CD4-positive, CD25-positive, alpha-beta regulatory T cell (primary cell): ENCODE results near the gene GPR137. TPM values are rescaled to one million over a fixed set of nuclear protein-coding genes. Genes with fewer than 3 reads are reported as not detected.
A peak's percentile ranks its signal among the peaks of the same experiment; 100 is the strongest.

ENCODE experiments used
- ATAC-seq, 2 donors: fragments of 150-1000 bp; cut with Tn5 transposase; one replicate each; pipeline ENCODE4 v1.10.0; 2021; ENCODE audit warnings: low read depth in 2 of 2, moderate number of reproducible peaks in 2 of 2, moderate library complexity in 1 of 2
- DNase-seq, 3 donors: peaks; one replicate each; pipeline versions ENCODE4 v3.0.0 to v3.0.0-alpha.2; 2012 to 2022; ENCODE audit warnings: mixed read lengths in 1 of 3
- H3K27ac ChIP-seq: one replicate; pipeline ENCODE4 v1.7.0; 2013; ENCODE audit warnings: mild to moderate bottlenecking, low read length; ENCODE audit not compliant: insufficient read depth, poor library complexity, severe bottlenecking
- H3K27me3 ChIP-seq: one replicate; pipeline ENCODE4 v1.7.0; 2013; ENCODE audit warnings: low read length; ENCODE audit not compliant: control insufficient read depth, insufficient read depth
- H3K36me3 ChIP-seq: one replicate; pipeline ENCODE4 v1.7.0; 2013; ENCODE audit warnings: mild to moderate bottlenecking, low read length, moderate library complexity; ENCODE audit not compliant: control insufficient read depth, insufficient read depth
- H3K4me1 ChIP-seq: 2 replicates; pipeline ENCODE4 v1.7.0; 2013; ENCODE audit warnings: mild to moderate bottlenecking, low read length; ENCODE audit not compliant: insufficient read depth, control insufficient read depth, poor library complexity, severe bottlenecking
- H3K4me3 ChIP-seq: one replicate; pipeline ENCODE4 v1.7.0; 2013; ENCODE audit warnings: low read depth, mild to moderate bottlenecking, low read length, moderate library complexity
- H3K9me3 ChIP-seq, 2 experiments: 1 replicate in 1 of 2; 2 replicates in 1 of 2; pipeline ENCODE4 v1.7.0; 2013; ENCODE audit warnings: low read length in 2 of 2, mild to moderate bottlenecking in 1 of 2, moderate library complexity in 1 of 2; ENCODE audit not compliant: control insufficient read depth in 2 of 2
- H3K27ac Mint-ChIP-seq, 3 donors: one replicate each; pipeline ENCODE4 v1.8.0; 2020 to 2022; ENCODE audit warnings: mild to moderate bottlenecking in 3 of 3, mixed read lengths in 3 of 3, moderate library complexity in 2 of 3
- H3K27me3 Mint-ChIP-seq: one replicate; pipeline ENCODE4 v1.8.0; 2022; ENCODE audit warnings: mild to moderate bottlenecking, mixed read lengths
- H3K36me3 Mint-ChIP-seq: one replicate; pipeline ENCODE4 v1.8.0; 2020; ENCODE audit warnings: mixed read lengths
- H3K4me1 Mint-ChIP-seq, 4 donors: one replicate each; pipeline ENCODE4 v1.8.0; 2020 to 2022; ENCODE audit warnings: mixed read lengths in 4 of 4, mild to moderate bottlenecking in 1 of 4
- H3K4me3 Mint-ChIP-seq, 4 donors: one replicate each; pipeline ENCODE4 v1.8.0; 2020 to 2022; ENCODE audit warnings: mild to moderate bottlenecking in 4 of 4, mixed read lengths in 4 of 4, moderate library complexity in 3 of 4
- H3K9me3 Mint-ChIP-seq, 7 donors: one replicate each; pipeline ENCODE4 v1.8.0; 2020 to 2022; ENCODE audit warnings: mixed read lengths in 7 of 7, mild to moderate bottlenecking in 3 of 7, moderate library complexity in 2 of 7
- polyA plus RNA-seq, 4 donors: library from polyadenylated mRNA; unstranded; fragments of 300-500 nt; fragmentation: Illumina TruSeq; gene quantifications; one replicate each; pipeline ENCODE4 v1.2.3, GENCODE V29; 2021
- total RNA-seq: library from RNA; stranded (reverse); gene quantifications from one replicate; pipeline ENCODE4 v1.2.3, GENCODE V29; 2022

GPR137 gene
- total and polyA plus RNA-seq, 5 donors from 2014 or later = 4.1 to 26.0 (median 6.5) TPM

GRCh38 chr11:64263021-64263946 lies 22.4 kb upstream of the GPR137 start:
- H3K27me3 Mint-ChIP-seq = no peaks in the 10 kb centered on the region
- DNase-seq = no peak
- H3K9me3 ChIP-seq = no peaks in the 10 kb centered on the region
- peaks cover 4% of the 10 kb centered on the region for H3K36me3 ChIP-seq
- H3K4me1 Mint-ChIP-seq = peaks cover 0 to 15% (median 11%) of the 10 kb centered on the region in 4 donors
- H3K36me3 Mint-ChIP-seq = no peaks in the 10 kb centered on the region
- no peak overlapping the region for H3K27ac ChIP-seq
- H3K27ac Mint-ChIP-seq = no peak overlapping the region
- peaks cover 5% of the 10 kb centered on the region for H3K4me1 ChIP-seq
- no peak overlapping the region for H3K4me3 ChIP-seq
- H3K4me3 Mint-ChIP-seq = no peak overlapping the region
- H3K27me3 ChIP-seq = no peaks in the 10 kb centered on the region
- no peak for ATAC-seq
- no peaks in the 10 kb centered on the region for H3K9me3 Mint-ChIP-seq

GRCh38 chr11:64263947-64264317 lies 21.7 kb upstream of the GPR137 start:
- H3K27ac ChIP-seq = no peak overlapping the region
- no peaks in the 10 kb centered on the region for H3K9me3 ChIP-seq
- no peaks in the 10 kb centered on the region for H3K27me3 ChIP-seq
- Mint-ChIP-seq H3K4me3 (no peak overlapping the region), H3K4me1 (peaks cover 0 to 20% (median 15%) of the 10 kb centered on the region in 4 donors), H3K27me3 (no peaks in the 10 kb centered on the region), H3K9me3 (no peaks in the 10 kb centered on the region), H3K27ac (no peak overlapping the region), H3K36me3 (no peaks in the 10 kb centered on the region)
- no peak for DNase-seq
- H3K4me1 ChIP-seq = peaks cover 12% of the 10 kb centered on the region
- H3K36me3 ChIP-seq = no peaks in the 10 kb centered on the region
- H3K4me3 ChIP-seq = no peak overlapping the region
- ATAC-seq = no peak

- no peaks in the 10 kb centered on the region for H3K36me3 ChIP-seq
- ATAC-seq (no peak), DNase-seq (no peak)
- Mint-ChIP-seq H3K4me1 (peaks cover 0 to 22% (median 16%) of the 10 kb centered on the region in 4 donors), H3K27me3 (no peaks in the 10 kb centered on the region), H3K36me3 (no peaks in the 10 kb centered on the region), H3K27ac (peak overlapping the region in 2 of 3 donors; percentile 46 to 96), H3K4me3 (peak overlapping the region in 1 of 4 donors; percentile 63), H3K9me3 (no peaks in the 10 kb centered on the region)
- no peak overlapping the region for H3K27ac ChIP-seq
- H3K4me1 ChIP-seq = peaks cover 13% of the 10 kb centered on the region
- no peaks in the 10 kb centered on the region for H3K9me3 ChIP-seq
- H3K27me3 ChIP-seq = no peaks in the 10 kb centered on the region
- no peak overlapping the region for H3K4me3 ChIP-seq
These were observed 21.2 kb upstream of the GPR137 start for GRCh38 chr11:64264371-64264852.

- Mint-ChIP-seq H3K4me1 (peaks cover 0 to 27% (median 15%) of the 10 kb centered on the region in 4 donors), H3K27me3 (peaks cover 7% of the 10 kb centered on the region), H3K4me3 (peak overlapping the region in 1 of 4 donors; percentile 77), H3K36me3 (no peaks in the 10 kb centered on the region), H3K27ac (no peak overlapping the region), H3K9me3 (peaks cover 0 to 3% (median 0%) of the 10 kb centered on the region in 7 donors)
- Histone ChIP-seq H3K4me1 (peaks cover 17% of the 10 kb centered on the region), H3K9me3 (no peaks in the 10 kb centered on the region), H3K27ac (no peak overlapping the region), H3K4me3 (no peak overlapping the region), H3K27me3 (no peaks in the 10 kb centered on the region), H3K36me3 (no peaks in the 10 kb centered on the region)
- ATAC-seq (no peak), DNase-seq (no peak)
These were observed 20.2 kb upstream of the GPR137 start for GRCh38 chr11:64265176-64266160.

- H3K27ac ChIP-seq = no peak overlapping the region
- H3K27me3 ChIP-seq = no peaks in the 10 kb centered on the region
- ATAC-seq = no peak
- no peak overlapping the region for H3K4me3 ChIP-seq
- Mint-ChIP-seq H3K9me3 (peaks cover 0 to 3% (median 0%) of the 10 kb centered on the region in 7 donors), H3K27ac (no peak overlapping the region), H3K4me1 (peaks cover 0 to 28% (median 15%) of the 10 kb centered on the region in 4 donors), H3K4me3 (no peak overlapping the region), H3K36me3 (no peaks in the 10 kb centered on the region), H3K27me3 (peaks cover 8% of the 10 kb centered on the region)
- no peaks in the 10 kb centered on the region for H3K36me3 ChIP-seq
- no peaks in the 10 kb centered on the region for H3K9me3 ChIP-seq
- peaks cover 21% of the 10 kb centered on the region for H3K4me1 ChIP-seq
- no peak for DNase-seq
These were observed 19.3 kb upstream of the GPR137 start for GRCh38 chr11:64266339-64266738.

- Mint-ChIP-seq H3K27me3 (peaks cover 8% of the 10 kb centered on the region), H3K36me3 (no peaks in the 10 kb centered on the region), H3K9me3 (peaks cover 0 to 3% (median 0%) of the 10 kb centered on the region in 7 donors), H3K4me3 (peak overlapping the region in 2 of 4 donors; percentile 78 to 96), H3K27ac (peak overlapping the region in 2 of 3 donors; percentile 65 to 77), H3K4me1 (peaks cover 0 to 33% (median 19%) of the 10 kb centered on the region in 4 donors)
- H3K36me3 ChIP-seq = no peaks in the 10 kb centered on the region
- H3K27me3 ChIP-seq = no peaks in the 10 kb centered on the region
- peaks cover 27% of the 10 kb centered on the region for H3K4me1 ChIP-seq
- H3K9me3 ChIP-seq = no peaks in the 10 kb centered on the region
- no peak for DNase-seq
- ATAC-seq = no peak
- H3K4me3 ChIP-seq = no peak overlapping the region
- H3K27ac ChIP-seq = no peak overlapping the region
These were observed 18.3 kb upstream of the GPR137 start for GRCh38 chr11:64267207-64267945.
